ENCODE measurements around the gene HS3ST3A1. TPM values are rescaled to one million over a fixed set of nuclear protein-coding genes. Genes with fewer than 3 reads are reported as not detected.

HS3ST3A1 gene
- total and polyA plus RNA-seq, 2 of the 8 experiments (the other 6 are each of a cell fraction or from before 2014, with no cell fraction given) = 5.4 to 5.7 TPM

DNA sequence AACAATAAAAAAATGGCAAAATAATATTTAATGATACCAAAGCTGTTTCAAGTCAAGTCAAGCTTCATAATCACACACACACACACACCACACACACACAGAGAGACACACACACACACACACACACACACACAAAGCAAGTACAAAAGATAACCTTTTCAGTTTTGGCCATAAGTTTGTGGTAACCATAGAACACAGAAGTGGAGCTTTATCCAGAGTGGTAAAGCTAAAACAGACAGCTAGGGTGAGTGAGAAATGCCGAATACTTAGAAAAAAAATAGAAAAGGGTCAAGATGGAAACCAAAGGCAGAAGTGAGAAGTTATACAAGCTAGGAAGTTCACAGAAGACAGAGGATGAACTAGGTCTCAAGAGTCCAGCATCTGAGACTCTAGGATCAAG lies 79.0 kb downstream of the HS3ST3A1 start (continued):
- TF ChIP-seq HDAC2 (IDR thresholded peaks at IDR 0.05; ENCODE audit: borderline replicate concordance in 1 of 2, low read depth in 2 of 2, low read length in 2 of 2) (no peak), POLR2A (IDR thresholded peaks at IDR 0.05; ENCODE audit: control extremely low read depth in 1 of 2, low read depth in 2 of 2, low read length in 2 of 2) (no peak)
